ENCODE measurements around the gene PTPRK. TPM values are rescaled to one million over a fixed set of nuclear protein-coding genes. Genes with fewer than 3 reads are reported as not detected.

PTPRK gene
- total and polyA plus RNA-seq, 2 of the 13 experiments (the other 11 are each of a cell fraction or from before 2014, with no cell fraction given): 43.6 to 98.3 TPM

- intact Hi-C loops (cut with micrococcal nuclease; ENCODE audit: unreplicated experiment): loop anchor here (10.0 kb wide), 2 partner anchors 147 to 267 kb away; no protein-coding TSS in a partner anchor
- ChIA-PET CTCF (ENCODE audit: low intra/inter-chr PET ratio, low total read pairs) (no interaction called here), POLR2A (no interaction called here)
- FAIRE-seq (no peak), DNase-seq (ENCODE audit: low spot score) (peak; percentile 32), ATAC-seq (peak; percentile 37; the same call in 2 of the 3 replicates)
- Histone ChIP-seq H3K4me3 (replicated peaks in 1 of 3; ENCODE audit: insufficient read depth in 1 of 3, low read depth in 2 of 3, low read length in 3 of 3) (no peak overlapping the region), H3K27ac (ENCODE audit: extremely low read length, insufficient read depth, low read length) (peak overlapping the region; percentile 37), H3K27me3 (ENCODE audit: control insufficient read depth in 1 of 2, insufficient read depth in 2 of 2, low read length in 2 of 2) (no peaks in the 10 kb centered on the region), H3K4me1 (ENCODE audit: insufficient read depth, low read length) (peaks cover 33% of the 10 kb centered on the region), H2AFZ (ENCODE audit: low read length) (no peak overlapping the region), H3K4me2 (ENCODE audit: low read depth, low read length) (no peak overlapping the region), H3K9me3 (ENCODE audit: low read length) (no peaks in the 10 kb centered on the region), H3K79me2 (ENCODE audit: insufficient read depth, low read length) (no peaks in the 10 kb centered on the region), H4K20me1 (ENCODE audit: insufficient read depth, low read length) (no peaks in the 10 kb centered on the region), H3K9ac (ENCODE audit: insufficient read depth, low read depth, low read length) (no peak overlapping the region), H3K36me3 (replicated peaks in 1 of 2; ENCODE audit: control insufficient read depth in 1 of 2, insufficient read depth in 2 of 2, low read length in 2 of 2) (peaks cover 8 to 27% of the 10 kb centered on the region in 2 experiments)
- no TSS peak for BruUV-seq (replicated peaks)
- WGBS (ENCODE audit: low lambda C conversion rate): 96% methylated on average over 5 of the region's 5 CpGs
- in situ Hi-C loops (cut with HindIII; ENCODE audit: extremely low pct_ligation_motif_present, low pct_unique_long_range_greater_than_20kb): no loop called here
- TF ChIP-seq KLF6 (CRISPR knock-in tag; IDR thresholded peaks at IDR 0.05) (no peak), GABPA (IDR thresholded peaks at IDR 0.05; ENCODE audit: low read depth, low read length) (no peak), GABPA (CRISPR knock-in tag; IDR thresholded peaks at IDR 0.05; ENCODE audit: low read depth) (no peak), RBM22 (optimal IDR thresholded peaks at IDR 0.05; ENCODE audit: low read length) (peak; percentile 65), STAG1 (CRISPR knock-in tag; IDR thresholded peaks at IDR 0.05) (peak; percentile 33; the same call in 1 of the 2 replicates)
- TF ChIP-seq, protein P1, sequence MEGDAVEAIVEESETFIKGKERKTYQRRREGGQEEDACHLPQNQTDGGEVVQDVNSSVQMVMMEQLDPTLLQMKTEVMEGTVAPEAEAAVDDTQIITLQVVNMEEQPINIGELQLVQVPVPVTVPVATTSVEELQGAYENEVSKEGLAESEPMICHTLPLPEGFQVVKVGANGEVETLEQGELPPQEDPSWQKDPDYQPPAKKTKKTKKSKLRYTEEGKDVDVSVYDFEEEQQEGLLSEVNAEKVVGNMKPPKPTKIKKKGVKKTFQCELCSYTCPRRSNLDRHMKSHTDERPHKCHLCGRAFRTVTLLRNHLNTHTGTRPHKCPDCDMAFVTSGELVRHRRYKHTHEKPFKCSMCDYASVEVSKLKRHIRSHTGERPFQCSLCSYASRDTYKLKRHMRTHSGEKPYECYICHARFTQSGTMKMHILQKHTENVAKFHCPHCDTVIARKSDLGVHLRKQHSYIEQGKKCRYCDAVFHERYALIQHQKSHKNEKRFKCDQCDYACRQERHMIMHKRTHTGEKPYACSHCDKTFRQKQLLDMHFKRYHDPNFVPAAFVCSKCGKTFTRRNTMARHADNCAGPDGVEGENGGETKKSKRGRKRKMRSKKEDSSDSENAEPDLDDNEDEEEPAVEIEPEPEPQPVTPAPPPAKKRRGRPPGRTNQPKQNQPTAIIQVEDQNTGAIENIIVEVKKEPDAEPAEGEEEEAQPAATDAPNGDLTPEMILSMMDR (CRISPR knock-in tag; IDR thresholded peaks at IDR 0.05): 0 out of 2 replicates have a peak, but pooled peaks have one; percentile 16
- TF ChIP-seq, protein P2, sequence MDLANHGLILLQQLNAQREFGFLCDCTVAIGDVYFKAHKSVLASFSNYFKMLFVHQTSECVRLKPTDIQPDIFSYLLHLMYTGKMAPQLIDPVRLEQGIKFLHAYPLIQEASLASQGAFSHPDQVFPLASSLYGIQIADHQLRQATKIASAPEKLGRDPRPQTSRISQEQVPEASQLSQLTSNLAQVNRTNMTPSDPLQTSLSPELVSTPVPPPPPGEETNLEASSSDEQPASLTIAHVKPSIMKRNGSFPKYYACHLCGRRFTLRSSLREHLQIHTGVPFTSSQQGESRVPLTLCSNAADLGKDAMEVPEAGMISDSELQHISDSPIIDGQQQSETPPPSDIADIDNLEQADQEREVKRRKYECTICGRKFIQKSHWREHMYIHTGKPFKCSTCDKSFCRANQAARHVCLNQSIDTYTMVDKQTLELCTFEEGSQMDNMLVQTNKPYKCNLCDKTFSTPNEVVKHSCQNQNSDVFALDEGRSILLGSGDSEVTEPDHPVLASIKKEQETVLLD (CRISPR knock-in tag; IDR thresholded peaks at IDR 0.05; ENCODE audit: low read depth): no peak
- TF ChIP-seq, protein P3, sequence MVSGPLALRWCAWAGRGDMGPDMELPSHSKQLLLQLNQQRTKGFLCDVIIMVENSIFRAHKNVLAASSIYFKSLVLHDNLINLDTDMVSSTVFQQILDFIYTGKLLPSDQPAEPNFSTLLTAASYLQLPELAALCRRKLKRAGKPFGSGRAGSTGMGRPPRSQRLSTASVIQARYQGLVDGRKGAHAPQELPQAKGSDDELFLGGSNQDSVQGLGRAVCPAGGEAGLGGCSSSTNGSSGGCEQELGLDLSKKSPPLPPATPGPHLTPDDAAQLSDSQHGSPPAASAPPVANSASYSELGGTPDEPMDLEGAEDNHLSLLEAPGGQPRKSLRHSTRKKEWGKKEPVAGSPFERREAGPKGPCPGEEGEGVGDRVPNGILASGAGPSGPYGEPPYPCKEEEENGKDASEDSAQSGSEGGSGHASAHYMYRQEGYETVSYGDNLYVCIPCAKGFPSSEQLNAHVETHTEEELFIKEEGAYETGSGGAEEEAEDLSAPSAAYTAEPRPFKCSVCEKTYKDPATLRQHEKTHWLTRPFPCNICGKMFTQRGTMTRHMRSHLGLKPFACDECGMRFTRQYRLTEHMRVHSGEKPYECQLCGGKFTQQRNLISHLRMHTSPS (CRISPR knock-in tag; IDR thresholded peaks at IDR 0.05; ENCODE audit: low read depth): no peak
Measured at GRCh38 chr6:128068119-128068479, 452.3 kb downstream of the PTPRK start.

Data from HepG2 (cell line).